ENCODE results near the gene PNKP.
A peak's percentile ranks its signal among the peaks of the same experiment; 100 is the strongest.

The PNKP gene

GRCh38 chr19:49863254-49863934 lies 4.0 kb downstream of the PNKP start:
- no peak for DNase-seq (ENCODE audit: low read depth in 2 of 2)
- no peak for TF ChIP-seq CTCF (IDR thresholded peaks at IDR 0.05; ENCODE audit: low read depth, low read length)
- H3K4me3 ChIP-seq (replicated peaks in 1 of 2; ENCODE audit: low read depth in 2 of 2, low read length in 2 of 2), result no peak overlapping the region

DNA sequence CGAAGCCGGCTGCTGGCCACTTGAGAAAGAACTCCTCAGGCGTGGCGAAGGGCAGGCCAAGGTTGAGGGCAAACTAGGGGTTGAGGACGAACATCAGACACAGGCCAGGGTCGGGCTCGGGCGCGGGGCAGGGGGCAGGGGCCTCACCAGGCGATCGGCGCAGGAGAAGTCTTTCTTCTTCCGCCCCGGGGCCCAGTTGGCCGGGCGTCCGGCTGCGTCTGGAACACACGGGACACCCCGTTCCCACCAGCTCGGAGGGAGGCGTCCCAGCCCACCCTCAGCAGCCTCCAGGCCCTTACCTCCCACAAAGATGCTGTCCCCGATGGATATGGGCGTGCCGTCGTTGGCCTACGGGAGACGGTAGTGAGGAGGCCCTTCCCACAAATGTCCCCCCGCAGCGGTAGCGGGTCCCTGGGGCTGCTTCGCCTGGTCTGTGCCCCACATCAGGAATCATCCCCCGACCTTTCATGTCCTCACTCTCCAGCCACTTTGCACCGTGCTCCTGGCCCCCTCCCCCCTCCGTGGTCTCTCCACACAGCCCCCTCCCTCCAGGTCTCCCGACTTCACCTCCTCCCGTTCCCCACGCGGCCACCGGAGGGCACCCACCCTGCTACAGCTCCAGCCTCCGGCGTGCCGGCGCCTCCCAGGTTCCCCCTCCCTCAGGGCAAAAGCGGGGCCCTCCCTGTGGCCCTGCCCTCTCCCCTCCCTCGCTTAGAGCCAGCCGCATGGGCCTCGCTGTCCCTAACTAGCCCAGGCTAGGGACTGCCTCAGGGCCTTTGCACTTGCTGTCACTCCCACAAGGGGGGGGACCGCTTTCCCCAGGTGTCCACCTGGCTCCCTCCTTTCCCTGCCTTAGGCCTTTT lies 4.8 kb downstream of the PNKP start:
- peak; percentile 21 for TF ChIP-seq CTCF (IDR thresholded peaks at IDR 0.05; ENCODE audit: low read depth, low read length)
- no peak for DNase-seq (ENCODE audit: low read depth in 2 of 2)
- no peak overlapping the region for H3K4me3 ChIP-seq (replicated peaks in 1 of 2; ENCODE audit: low read depth in 2 of 2, low read length in 2 of 2)

DNA sequence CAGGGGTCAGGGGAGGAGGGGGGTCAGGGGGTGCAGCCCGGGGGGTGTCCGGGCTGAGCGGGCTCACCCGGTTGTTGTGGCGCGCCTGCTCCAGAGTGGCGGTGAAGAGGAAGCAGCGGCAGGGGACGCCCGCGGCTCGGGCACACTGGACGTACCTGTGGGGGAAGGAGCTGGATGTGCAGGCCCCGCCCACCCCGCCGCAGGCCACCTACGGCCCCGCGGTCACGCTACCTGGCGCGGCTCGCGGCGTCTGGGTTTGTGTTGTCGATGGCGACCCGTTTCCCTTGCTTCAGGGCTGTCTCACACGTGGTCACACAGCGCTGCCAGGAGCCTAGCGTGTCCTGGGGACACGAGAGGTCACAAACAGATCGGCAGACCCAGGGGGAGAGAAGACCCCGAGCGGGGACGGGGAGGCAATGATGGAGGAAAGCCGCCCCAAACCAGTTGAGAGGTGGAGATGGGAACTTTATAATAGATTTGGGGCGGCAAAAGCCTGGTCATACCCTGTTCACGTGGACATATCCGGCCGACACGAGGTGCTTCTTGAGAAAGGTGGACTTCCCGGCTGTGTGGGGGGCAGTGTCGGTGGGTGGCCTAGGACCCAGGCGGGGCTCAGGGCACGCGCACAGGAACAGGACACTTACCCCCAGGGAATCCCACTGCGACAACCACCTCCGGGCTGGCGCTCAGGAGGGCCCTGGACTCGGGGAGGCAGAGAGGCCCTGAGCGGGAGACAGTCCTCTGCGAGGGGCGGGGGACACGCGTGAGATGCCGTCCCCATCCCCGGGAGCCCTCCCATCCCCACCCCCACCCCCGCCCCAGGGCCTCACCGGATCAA lies 5.6 kb downstream of the PNKP start:
- H3K4me3 ChIP-seq (replicated peaks in 1 of 2; ENCODE audit: low read depth in 2 of 2, low read length in 2 of 2), result no peak overlapping the region
- TF ChIP-seq CTCF (IDR thresholded peaks at IDR 0.05; ENCODE audit: low read depth, low read length), result no peak
- no peak for DNase-seq (ENCODE audit: low read depth in 2 of 2)

- no peak overlapping the region for H3K4me3 ChIP-seq (replicated peaks in 1 of 2; ENCODE audit: low read depth in 2 of 2, low read length in 2 of 2)
Measured at GRCh38 chr19:49861107-49861506, 6.3 kb downstream of the PNKP start.

GRCh38 chr19:49860336-49861102 lies 6.9 kb downstream of the PNKP start:
- no peak for TF ChIP-seq CTCF (IDR thresholded peaks at IDR 0.05; ENCODE audit: low read depth, low read length)
- no peak overlapping the region for H3K4me3 ChIP-seq (replicated peaks in 1 of 2; ENCODE audit: low read depth in 2 of 2, low read length in 2 of 2)
- DNase-seq (ENCODE audit: low read depth in 2 of 2), result no peak

More at GRCh38 chr19:49861107-49861506, 6.3 kb downstream of the PNKP start:
- peak in 1 of 2 donors; percentile 37 for DNase-seq (ENCODE audit: low read depth in 2 of 2)
- no peak for TF ChIP-seq CTCF (IDR thresholded peaks at IDR 0.05; ENCODE audit: low read depth, low read length)

All from cardiac fibroblast (primary cell).